H9 (cell line): ENCODE results near the gene NKX1-1. TPM values are rescaled to one million over a fixed set of nuclear protein-coding genes. Genes with fewer than 3 reads are reported as not detected.

Source experiments
- DNase-seq: peaks from one replicate; pipeline ENCODE4 v3.0.0-alpha.2; 2017
- H2AFZ ChIP-seq: one replicate; pipeline ENCODE4 v1.6.1; 2013; ENCODE audit warnings: mild to moderate bottlenecking, low read length, control low read depth, moderate library complexity
- H2AK5ac ChIP-seq: 2 replicates; pipeline ENCODE4 v1.6.1; 2013; ENCODE audit warnings: low read length, control low read depth, mixed read lengths; ENCODE audit not compliant: insufficient read length
- H2BK120ac ChIP-seq: one replicate; pipeline ENCODE4 v1.6.1; 2013; ENCODE audit warnings: low read depth, mild to moderate bottlenecking, low read length, control low read depth, inconsistent platforms; ENCODE audit not compliant: poor library complexity, severe bottlenecking
- H2BK12ac ChIP-seq: 2 replicates; pipeline ENCODE4 v1.6.1; 2013; ENCODE audit warnings: low read length, control low read depth, mixed read lengths, low read depth; ENCODE audit not compliant: insufficient read length
- H2BK15ac ChIP-seq: 2 replicates; pipeline ENCODE4 v1.6.1; 2013; ENCODE audit warnings: low read depth, low read length, control low read depth
- H2BK20ac ChIP-seq: one replicate; pipeline ENCODE4 v1.6.1; 2013; ENCODE audit warnings: low read depth, mild to moderate bottlenecking, low read length, control low read depth, inconsistent platforms; ENCODE audit not compliant: poor library complexity, severe bottlenecking
- H2BK5ac ChIP-seq: 2 replicates; pipeline ENCODE4 v1.6.1; 2013; ENCODE audit warnings: low read length, control low read depth, mixed read lengths; ENCODE audit not compliant: insufficient read length
- H3K14ac ChIP-seq: 2 replicates; pipeline ENCODE4 v1.6.1; 2013; ENCODE audit warnings: low read length, control low read depth; ENCODE audit not compliant: insufficient read depth
- H3K18ac ChIP-seq: 2 replicates; pipeline ENCODE4 v1.6.1; 2013; ENCODE audit warnings: low read depth, mild to moderate bottlenecking, mixed read lengths, low read length, control low read depth; ENCODE audit not compliant: insufficient read length
- H3K23ac ChIP-seq: 2 replicates; pipeline ENCODE4 v1.6.1; 2013; ENCODE audit warnings: low read length, control low read depth, mixed read lengths, low read depth; ENCODE audit not compliant: insufficient read length
- H3K23me2 ChIP-seq: 2 replicates; pipeline ENCODE4 v1.6.1; 2013; ENCODE audit warnings: low read depth, mild to moderate bottlenecking, mixed read lengths, low read length, control low read depth; ENCODE audit not compliant: insufficient read length, poor library complexity, severe bottlenecking
- H3K27ac ChIP-seq: 2 replicates; pipeline ENCODE4 v1.5.1; 2013; ENCODE audit warnings: low read length, control low read depth, mixed read lengths, low read depth; ENCODE audit not compliant: insufficient read length
- H3K27me3 ChIP-seq: 2 replicates; pipeline ENCODE4 v1.6.1; 2013; ENCODE audit warnings: low read length, control low read depth, inconsistent platforms; ENCODE audit not compliant: insufficient read depth
- H3K4ac ChIP-seq: 2 replicates; pipeline ENCODE4 v1.6.1; 2013; ENCODE audit warnings: low read depth, mild to moderate bottlenecking, control low read depth, inconsistent platforms, low read length, moderate library complexity
- H3K4me1 ChIP-seq: 2 replicates; pipeline ENCODE4 v1.6.1; 2013; ENCODE audit warnings: low read length, control low read depth, inconsistent platforms; ENCODE audit not compliant: insufficient read depth
- H3K4me2 ChIP-seq: 2 replicates; pipeline ENCODE4 v1.6.1; 2013; ENCODE audit warnings: low read length, control low read depth, mixed read lengths; ENCODE audit not compliant: insufficient read length, insufficient read depth
- H3K56ac ChIP-seq: 2 replicates; pipeline ENCODE4 v1.6.1; 2013; ENCODE audit warnings: low read depth, mild to moderate bottlenecking, mixed read lengths, low read length, control low read depth; ENCODE audit not compliant: insufficient read length
- H3K79me1 ChIP-seq: 2 replicates; pipeline ENCODE4 v1.6.1; 2013; ENCODE audit warnings: low read depth, mild to moderate bottlenecking, moderate library complexity, low read length, control low read depth, inconsistent platforms; ENCODE audit not compliant: insufficient read depth, poor library complexity, severe bottlenecking
- H3K79me2 ChIP-seq: 2 replicates; pipeline ENCODE4 v1.6.1; 2013; ENCODE audit warnings: low read length, control low read depth, inconsistent platforms; ENCODE audit not compliant: insufficient read depth
- H3K9ac ChIP-seq: 2 replicates; pipeline ENCODE4 v1.6.1; 2013; ENCODE audit warnings: low read length, control low read depth, mixed read lengths; ENCODE audit not compliant: insufficient read length; ENCODE audit errors: extremely low read depth
- H3K9me3 ChIP-seq: one replicate; pipeline ENCODE4 v1.6.1; 2013; ENCODE audit warnings: low read depth, low read length, inconsistent platforms; ENCODE audit not compliant: control insufficient read depth
- H3T11ph ChIP-seq: one replicate; pipeline ENCODE4 v1.6.1; 2013; ENCODE audit warnings: mild to moderate bottlenecking, low read length, control low read depth, inconsistent platforms
- H4K20me1 ChIP-seq: one replicate; pipeline ENCODE4 v1.6.1; 2013; ENCODE audit not compliant: control insufficient read depth, insufficient read length, insufficient read depth
- H4K5ac ChIP-seq: 2 replicates; pipeline ENCODE4 v1.6.1; 2013; ENCODE audit warnings: low read depth, mild to moderate bottlenecking, mixed read lengths, low read length, control low read depth; ENCODE audit not compliant: insufficient read length
- H4K8ac ChIP-seq: replicated peaks from 2 replicates; pipeline ENCODE4 v1.6.1; 2013; ENCODE audit warnings: low read length, control low read depth, mixed read lengths, low read depth; ENCODE audit not compliant: insufficient read length
- H4K91ac ChIP-seq: 2 replicates; pipeline ENCODE4 v1.6.1; 2013; ENCODE audit warnings: low read depth, mild to moderate bottlenecking, moderate library complexity, mixed read lengths, low read length, control low read depth; ENCODE audit not compliant: insufficient read length
- H3K27ac Mint-ChIP-seq, 3 experiments: 2 replicates in 2 of 3; 3 replicates in 1 of 3; pipeline ENCODE4 v1.8.0; 2020 to 2021; ENCODE audit warnings: mixed read lengths in 3 of 3, mild to moderate bottlenecking in 1 of 3, moderate library complexity in 1 of 3
- H3K27me3 Mint-ChIP-seq: 2 replicates; pipeline ENCODE4 v1.8.0; 2021; ENCODE audit warnings: low read depth, mild to moderate bottlenecking, moderate library complexity, mixed read lengths
- H3K36me3 Mint-ChIP-seq, 3 experiments: 2 replicates in 2 of 3; 3 replicates in 1 of 3; pipeline ENCODE4 v1.8.0; 2020 to 2021; ENCODE audit warnings: low read depth in 3 of 3, mixed read lengths in 3 of 3; ENCODE audit not compliant: insufficient read depth in 1 of 3
- H3K4me1 Mint-ChIP-seq, 2 experiments: 2 replicates each; pipeline ENCODE4 v1.8.0; 2020; ENCODE audit warnings: mixed read lengths in 2 of 2
- H3K4me3 Mint-ChIP-seq, 2 experiments: 2 replicates in 1 of 2; 3 replicates in 1 of 2; pipeline ENCODE4 v1.8.0; 2020 to 2021; ENCODE audit warnings: mild to moderate bottlenecking in 2 of 2, mixed read lengths in 2 of 2, moderate library complexity in 1 of 2
- H3K9me3 Mint-ChIP-seq, 2 experiments: 2 replicates in 1 of 2; 3 replicates in 1 of 2; pipeline ENCODE4 v1.8.0; 2020; ENCODE audit warnings: mild to moderate bottlenecking in 2 of 2, mixed read lengths in 2 of 2, moderate library complexity in 1 of 2
- CTCF ChIP-seq: fragments of 200-600 bp; sonication (generic); conservative IDR thresholded peaks from 3 replicates; pipeline ENCODE4 v1.8.0; 2021; ENCODE audit warnings: antibody characterized with exemption, mild to moderate bottlenecking
- WGBS: extraction: QIAGEN DNeasy Blood & Tissue Kit; methylation state at CpG from one replicate; pipeline ENCODE4 v1.1.7; 2013; ENCODE audit warnings: missing lambda C conversion rate, low lambda C conversion rate, mixed read lengths; ENCODE audit not compliant: insufficient read length; ENCODE audit errors: extremely low coverage; 5-methylcytosine and 5-hydroxymethylcytosine counted together
- total RNA-seq: library from RNA; stranded (reverse); gene quantifications from 2 replicates; pipeline ENCODE4 v1.2.1, GENCODE V29; 2021

Gene NKX1-1
- total RNA-seq, 1 experiment from 2014 or later: not detected

GRCh38 chr4:1453731-1454130, 47.5 kb upstream of the NKX1-1 start:
- no peak for DNase-seq
- Mint-ChIP-seq H3K27me3 (peaks cover 40% of the 10 kb centered on the region), H3K36me3 (peaks cover 5 to 18% (median 9%) of the 10 kb centered on the region in 3 experiments; a peak in 6 of 7 replicates), H3K4me3 (no peak overlapping the region), H3K27ac (no peak overlapping the region), H3K4me1 (peaks cover 7 to 16% of the 10 kb centered on the region in 2 experiments), H3K9me3 (peaks cover 24 to 43% of the 10 kb centered on the region in 2 experiments)
- Histone ChIP-seq H3K9me3 (peaks cover 12% of the 10 kb centered on the region), H3K79me1 (no peaks in the 10 kb centered on the region), H4K8ac (no peak overlapping the region), H2AK5ac (no peak overlapping the region), H3K4me2 (no peak overlapping the region), H3K79me2 (no peaks in the 10 kb centered on the region), H3K4ac (no peak overlapping the region), H3K9ac (no peak overlapping the region), H2BK20ac (no peak overlapping the region), H3K27ac (no peak overlapping the region), H2BK120ac (no peak overlapping the region), H3K14ac (no peak overlapping the region), H3K23me2 (no peaks in the 10 kb centered on the region), H4K5ac (no peak overlapping the region), H2BK5ac (no peak overlapping the region), H3K56ac (no peak overlapping the region), H4K20me1 (no peaks in the 10 kb centered on the region), H2BK15ac (no peak overlapping the region), H3T11ph (no peak overlapping the region), H3K27me3 (peaks cover 2% of the 10 kb centered on the region; the same call in 1 of the 2 replicates), H2BK12ac (no peak overlapping the region), H3K18ac (no peak overlapping the region), H2AFZ (no peak overlapping the region), H3K4me1 (no peaks in the 10 kb centered on the region; the same call in 1 of the 2 replicates), H3K23ac (no peak overlapping the region), H4K91ac (no peak overlapping the region)
- WGBS: no CpG with 5 or more reads among the region's 2 CpGs
- TF ChIP-seq CTCF: no peak
